Motor neuron (in vitro differentiated cells): ENCODE results near the gene ILKAP. TPM values are rescaled to one million over a fixed set of nuclear protein-coding genes. Genes with fewer than 3 reads are reported as not detected.

ENCODE experiments used
- ATAC-seq, 8 experiments: fragments of 200-7000 bp; cut with Tn5 transposase; replicated peaks in 6 of 8; 2 replicates each; pipeline ENCODE4 v1.8.0; 2021; ENCODE audit warnings: mild to moderate bottlenecking in 8 of 8, moderate library complexity in 8 of 8
- H3K27ac ChIP-seq, 2 donors: fragments of 250-450 bp; sonication (Bioruptor Pico); 2 replicates each; pipeline ENCODE4 v1.9.0; 2021; ENCODE audit warnings: antibody characterized with exemption in 2 of 2, mild to moderate bottlenecking in 2 of 2, moderate library complexity in 1 of 2
- H3K4me1 ChIP-seq, 2 donors: fragments of 250-450 bp; sonication (Bioruptor Pico); replicated peaks in 1 of 2; 2 replicates each; pipeline ENCODE4 v1.6.1; 2021; ENCODE audit warnings: antibody characterized with exemption in 2 of 2, mild to moderate bottlenecking in 2 of 2, moderate library complexity in 1 of 2
- H3K4me3 ChIP-seq, 5 donors: fragments of 250-450 bp; sonication (Bioruptor Pico); 2 replicates each; pipeline ENCODE4 v1.9.0; 2021; ENCODE audit warnings: antibody characterized with exemption in 5 of 5, mild to moderate bottlenecking in 5 of 5, moderate library complexity in 4 of 5
- WGBS, 10 experiments: fragments of 450-650 bp; shearing (Covaris generic); methylation state at CpG; one replicate each; pipeline ENCODE4 v1.0.0; 2022; 5-methylcytosine and 5-hydroxymethylcytosine counted together
- in situ Hi-C, 9 experiments: fragments of 400-800 bp; cut with MboI; loops; one replicate each; pipeline ENCODE4 v1.15.0; 2021; ENCODE audit warnings: low sequenced_read_pairs in 9 of 9, low pct_unique_long_range_greater_than_20kb in 2 of 9; ENCODE audit not compliant: unreplicated experiment in 9 of 9
- total RNA-seq, 8 experiments: library from RNA; unstranded; fragments of 300-600 nt; gene quantifications; 2 replicates each; pipeline versions ENCODE4 v1.2.3 to v1.2.4, GENCODE V29; 2022

The ILKAP gene
- total RNA-seq, 8 experiments from 2014 or later: 18.7 to 41.7 (median 23.5) TPM

DNA sequence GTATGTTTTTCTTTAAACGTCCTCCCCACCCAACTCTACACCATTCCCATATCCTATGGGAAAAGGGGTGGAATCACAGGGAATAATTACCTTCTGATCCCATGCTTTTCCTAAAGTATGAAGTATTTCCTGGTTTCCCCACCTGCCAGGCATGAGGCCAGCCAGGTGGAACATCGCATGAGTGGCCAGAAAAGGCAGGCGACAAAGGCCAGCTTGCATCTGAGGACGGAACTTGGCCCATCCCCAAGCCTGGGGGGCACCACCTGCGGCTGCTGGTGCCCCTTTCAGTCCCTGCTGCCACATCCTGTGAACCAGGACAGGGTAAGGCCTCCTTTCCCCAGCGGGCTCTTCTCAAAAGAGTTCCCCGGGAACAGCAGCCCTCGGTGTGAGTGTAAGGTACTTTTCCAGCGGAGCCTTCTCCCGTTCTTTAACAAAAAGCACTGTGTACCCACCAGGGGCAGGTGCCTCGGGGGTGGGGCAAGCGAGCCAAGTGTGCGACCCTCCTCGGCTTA is 45.9 kb downstream of the ILKAP start:
- in situ Hi-C loops: no loop called here
- peaks cover 0 to 8% of the 10 kb centered on the region in 2 donors for H3K4me1 ChIP-seq
- no peak for ATAC-seq
- WGBS, 10 experiments: 0 to 60% (median 24%) methylated on average over 1 to 2 of the region's 14 CpGs; no CpG with 5 or more reads in 7 of the 10 experiments
- no peak overlapping the region for H3K4me3 ChIP-seq
- no peak overlapping the region for H3K27ac ChIP-seq

DNA sequence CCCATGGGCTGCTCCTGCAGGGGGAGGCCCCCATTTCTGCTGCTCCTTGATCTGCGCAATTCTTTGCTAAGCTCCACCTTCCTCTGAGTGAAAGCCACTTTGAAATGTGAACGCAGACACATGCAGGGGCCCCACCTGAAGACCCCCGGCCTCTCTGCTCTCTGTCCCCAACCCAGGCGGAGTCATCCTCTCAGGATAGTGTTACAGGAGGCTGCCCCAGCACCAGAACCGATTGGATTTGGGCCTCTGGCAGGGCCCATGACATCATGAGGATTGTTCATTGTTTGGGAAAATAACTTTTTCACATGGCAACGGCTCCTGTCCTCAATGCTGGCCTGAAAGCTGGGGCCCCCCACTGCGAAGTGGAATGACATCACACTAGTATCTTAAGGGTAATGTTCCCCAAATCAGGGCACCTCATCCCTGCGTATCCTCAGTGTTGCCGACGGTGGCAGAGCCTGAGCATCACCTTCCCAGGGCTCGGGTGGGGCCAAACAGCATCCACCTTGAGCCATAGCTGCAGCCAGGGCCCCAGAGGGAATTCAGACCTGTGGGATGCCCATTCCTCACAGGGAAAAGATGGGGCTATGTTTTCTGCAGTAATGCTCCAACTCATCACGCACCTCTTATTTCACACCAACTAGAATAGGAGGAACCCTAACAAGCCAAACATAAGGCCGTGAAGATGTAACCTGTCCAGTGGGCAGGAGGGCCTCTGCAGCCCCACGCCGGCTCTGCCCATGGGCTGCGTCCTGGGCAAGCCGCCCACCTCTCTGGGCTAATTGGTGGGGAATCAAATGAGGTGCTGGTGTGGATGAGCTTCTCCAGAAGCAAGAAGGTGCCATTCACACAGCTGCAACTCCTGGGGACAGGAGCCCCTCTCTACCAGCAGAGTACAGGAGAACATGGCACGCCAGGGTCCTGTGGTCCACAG is 47.5 kb downstream of the ILKAP start:
- Histone ChIP-seq H3K4me1 (peaks cover 0 to 8% of the 10 kb centered on the region in 2 donors), H3K27ac (no peak overlapping the region), H3K4me3 (no peak overlapping the region)
- ATAC-seq: no peak
- in situ Hi-C loops: no loop called here
- 33 to 90% (median 75%) methylated on average over 1 to 8 of the region's 18 CpGs; no CpG with 5 or more reads in 3 of the 10 experiments for WGBS, 10 experiments

DNA sequence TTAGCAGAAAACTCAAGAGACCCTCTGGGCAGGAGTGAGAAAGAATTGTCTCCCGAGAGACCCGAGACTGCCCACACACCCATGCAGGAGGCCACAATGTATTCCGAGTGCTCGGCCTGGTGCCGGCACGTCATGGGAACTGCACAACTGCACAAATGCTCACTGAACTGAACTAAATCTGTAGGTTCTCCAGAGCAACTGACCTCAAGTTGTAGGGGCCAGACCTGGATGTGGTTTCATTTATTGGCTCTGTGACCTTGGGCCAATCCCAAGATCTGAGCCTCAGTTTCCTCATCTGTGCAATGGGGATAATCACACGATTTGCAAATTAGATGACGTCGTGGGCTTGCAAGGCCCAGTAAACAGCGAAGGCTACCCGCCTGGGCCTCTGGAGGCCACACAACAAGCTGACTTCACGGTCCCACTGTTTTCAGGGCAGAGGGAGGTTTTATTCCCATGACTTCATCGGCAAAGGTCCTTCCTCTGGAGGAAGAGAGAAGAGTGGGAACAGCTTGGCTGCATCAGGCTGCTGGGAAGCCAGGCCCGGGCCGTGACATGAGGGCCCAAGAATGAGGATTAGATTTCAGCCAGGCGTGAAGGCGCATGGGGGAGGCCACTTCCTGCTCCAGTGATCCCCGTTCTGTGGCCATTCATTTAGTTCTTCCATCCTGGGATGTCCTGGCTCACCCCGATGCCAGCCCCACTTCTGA is 48.3 kb downstream of the ILKAP start:
- ATAC-seq: no peak
- no peak overlapping the region for H3K4me3 ChIP-seq
- peaks cover 0 to 8% of the 10 kb centered on the region in 2 donors for H3K4me1 ChIP-seq
- in situ Hi-C loops: no loop called here
- WGBS, 10 experiments: 60 to 100% (median 86%) methylated on average over 1 to 17 of the region's 19 CpGs; no CpG with 5 or more reads in 2 of the 10 experiments
- no peak overlapping the region for H3K27ac ChIP-seq

DNA sequence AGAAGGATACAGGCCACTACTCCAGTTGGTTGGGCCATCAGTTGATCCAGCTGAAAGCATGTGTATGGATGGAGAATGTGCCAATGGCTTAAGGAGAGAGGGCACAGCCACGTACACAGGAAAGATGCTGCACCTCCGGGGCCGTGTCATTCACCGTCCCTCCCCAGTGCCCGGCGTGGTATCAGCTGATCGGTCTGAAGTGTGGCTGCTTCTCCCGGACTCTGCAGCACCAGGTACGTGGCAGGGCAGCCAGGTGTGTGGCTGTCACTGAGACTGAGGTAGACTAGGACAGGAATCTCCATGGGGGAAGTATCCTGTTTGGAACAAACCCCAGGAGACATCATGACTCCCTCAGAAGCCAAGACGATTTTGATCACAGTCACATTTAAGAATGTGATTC is 48.9 kb downstream of the ILKAP start:
- Histone ChIP-seq H3K4me3 (no peak overlapping the region), H3K27ac (no peak overlapping the region), H3K4me1 (peaks cover 0 to 6% of the 10 kb centered on the region in 2 donors)
- no peak for ATAC-seq
- WGBS, 10 experiments: 67 to 100% (median 92%) methylated on average over 1 to 6 of the region's 10 CpGs; no CpG with 5 or more reads in 2 of the 10 experiments
- in situ Hi-C loops: no loop called here

DNA sequence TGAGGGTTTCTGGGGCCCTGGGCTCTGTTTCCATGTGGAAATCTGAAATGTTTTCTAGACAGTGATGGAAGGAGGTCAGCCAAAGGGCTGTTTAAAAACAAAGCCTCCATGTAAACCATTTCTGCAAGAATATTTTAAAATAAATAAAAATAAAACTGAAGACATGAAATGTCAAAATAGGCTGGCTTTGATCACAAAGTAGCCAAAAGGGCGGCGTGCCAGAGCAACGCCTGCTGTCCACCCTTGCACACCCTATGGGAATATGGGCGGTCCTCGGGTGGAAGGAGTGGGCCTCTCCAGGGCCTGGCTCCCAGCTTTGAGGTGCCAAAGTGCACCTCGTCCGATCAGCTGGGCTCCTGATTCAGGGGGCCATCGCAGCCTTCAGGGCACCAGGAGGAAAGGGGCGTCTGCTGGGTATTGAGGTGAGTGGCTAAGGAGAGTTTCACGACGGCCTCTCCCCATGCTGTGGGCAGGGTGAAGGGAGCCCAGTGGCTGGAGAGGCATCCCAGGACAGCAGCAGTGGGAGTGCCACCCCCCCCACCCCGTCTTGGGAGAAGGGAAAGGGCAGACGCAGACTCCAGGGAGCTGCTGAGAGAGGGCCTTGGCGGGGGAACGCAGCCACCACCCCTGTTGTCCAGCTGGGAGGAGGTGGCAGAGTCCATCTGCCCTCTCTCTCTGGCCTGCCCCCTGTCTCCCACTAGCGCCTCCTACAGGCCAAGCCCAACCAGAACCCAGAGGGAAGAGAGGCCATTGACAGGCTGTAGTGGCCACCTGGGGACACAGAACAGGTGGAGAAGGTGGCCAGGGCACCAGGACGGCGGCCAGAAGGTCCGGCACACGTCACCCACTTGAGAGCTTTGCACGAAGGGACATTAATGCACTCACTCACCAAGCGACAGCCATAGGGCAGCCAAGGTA is 50.5 kb downstream of the ILKAP start:
- no peak overlapping the region for H3K4me3 ChIP-seq
- ATAC-seq: no peak
- H3K27ac ChIP-seq: no peak overlapping the region
- WGBS, 10 experiments: 38 to 100% (median 66%) methylated on average over 1 to 6 of the region's 22 CpGs; no CpG with 5 or more reads in 6 of the 10 experiments
- peaks cover 0 to 3% of the 10 kb centered on the region in 2 donors for H3K4me1 ChIP-seq
- in situ Hi-C loops: no loop called here

DNA sequence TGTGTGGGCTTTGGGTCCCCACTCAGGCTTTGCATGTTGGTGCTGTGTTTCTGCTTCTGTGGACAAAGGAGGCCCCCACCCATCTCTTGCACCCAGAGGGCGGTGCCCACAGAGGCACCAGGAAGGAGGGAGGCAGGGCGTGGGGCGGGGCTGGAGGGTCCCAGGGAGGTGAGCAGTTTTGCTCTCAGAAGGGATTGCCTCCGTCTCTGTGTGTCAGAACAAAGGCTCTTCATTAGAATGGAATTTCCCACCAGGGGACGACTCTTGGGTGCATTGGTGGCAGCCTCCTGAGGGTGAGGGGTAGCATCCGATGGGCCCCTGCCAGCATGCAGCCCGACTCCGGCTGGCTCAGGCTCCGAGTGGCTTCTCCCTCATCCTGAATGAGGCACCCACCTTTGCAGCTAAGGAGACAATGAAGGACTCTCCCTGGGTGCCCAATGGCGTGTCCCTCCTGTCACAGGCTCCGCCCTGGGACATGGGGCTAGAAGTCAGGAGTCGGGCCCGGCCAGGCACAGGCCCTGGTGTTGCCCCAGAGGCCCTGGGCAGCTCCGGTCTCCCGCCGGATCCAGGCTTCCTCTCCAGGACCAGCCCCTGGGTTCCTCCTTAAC is 51.8 kb downstream of the ILKAP start:
- WGBS, 10 experiments: 53 to 100% (median 80%) methylated on average over 2 to 7 of the region's 16 CpGs; no CpG with 5 or more reads in 6 of the 10 experiments
- H3K27ac ChIP-seq: no peak overlapping the region
- peak in 1 of 8 experiments; percentile 6 for ATAC-seq
- H3K4me1 ChIP-seq: peaks cover 0 to 11% of the 10 kb centered on the region in 2 donors
- H3K4me3 ChIP-seq: no peak overlapping the region
- in situ Hi-C loops: no loop called here

DNA sequence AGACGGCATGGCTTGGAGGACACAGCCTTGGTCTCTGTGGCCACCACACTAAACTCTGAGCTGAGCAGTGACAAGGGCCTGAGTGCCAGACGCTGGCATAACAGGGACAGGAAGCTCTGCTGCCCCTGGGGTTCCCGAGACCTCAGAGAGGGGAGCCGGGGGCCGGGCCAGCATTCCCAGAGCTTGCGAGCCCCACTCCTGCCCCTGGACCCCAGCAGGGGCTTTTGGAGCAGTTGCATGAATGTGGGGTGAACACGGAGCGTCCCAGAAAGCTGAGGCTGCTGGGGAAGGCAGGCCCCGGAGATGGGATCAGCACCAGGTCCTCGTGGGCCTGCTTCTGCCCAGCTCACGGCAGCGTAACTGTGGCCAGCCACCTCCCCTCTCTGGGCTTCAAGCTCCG is 52.3 kb downstream of the ILKAP start:
- Histone ChIP-seq H3K27ac (no peak overlapping the region), H3K4me3 (no peak overlapping the region), H3K4me1 (peaks cover 0 to 11% of the 10 kb centered on the region in 2 donors)
- ATAC-seq: no peak
- in situ Hi-C loops: no loop called here
- 20 to 100% (median 80%) methylated on average over 1 to 2 of the region's 13 CpGs; no CpG with 5 or more reads in 6 of the 10 experiments for WGBS, 10 experiments

DNA sequence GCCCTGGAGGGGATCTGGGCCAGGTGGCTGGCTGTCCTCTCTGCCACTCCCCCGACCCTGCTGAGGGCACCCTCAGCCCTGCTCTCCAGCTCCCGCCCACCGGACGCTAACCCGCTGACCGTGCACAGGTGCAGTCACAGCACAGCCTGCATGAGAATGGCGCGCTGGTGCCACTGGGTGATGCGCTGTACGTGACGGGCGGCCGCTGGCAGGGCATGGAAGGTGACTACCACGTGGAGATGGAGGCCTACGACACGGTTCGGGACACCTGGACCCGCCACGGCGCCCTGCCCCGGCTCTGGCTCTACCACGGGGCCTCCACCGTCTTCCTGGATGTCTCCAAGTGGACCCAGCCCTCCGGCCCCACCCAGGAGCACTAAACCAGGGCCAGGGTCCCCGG is 52.8 kb downstream of the ILKAP start:
- in situ Hi-C loops: no loop called here
- 100% methylated on average over 6 of the region's 25 CpGs; no CpG with 5 or more reads in 9 of the 10 experiments for WGBS, 10 experiments
- Histone ChIP-seq H3K27ac (no peak overlapping the region), H3K4me3 (no peak overlapping the region), H3K4me1 (peaks cover 0 to 11% of the 10 kb centered on the region in 2 donors)
- ATAC-seq: no peak

DNA sequence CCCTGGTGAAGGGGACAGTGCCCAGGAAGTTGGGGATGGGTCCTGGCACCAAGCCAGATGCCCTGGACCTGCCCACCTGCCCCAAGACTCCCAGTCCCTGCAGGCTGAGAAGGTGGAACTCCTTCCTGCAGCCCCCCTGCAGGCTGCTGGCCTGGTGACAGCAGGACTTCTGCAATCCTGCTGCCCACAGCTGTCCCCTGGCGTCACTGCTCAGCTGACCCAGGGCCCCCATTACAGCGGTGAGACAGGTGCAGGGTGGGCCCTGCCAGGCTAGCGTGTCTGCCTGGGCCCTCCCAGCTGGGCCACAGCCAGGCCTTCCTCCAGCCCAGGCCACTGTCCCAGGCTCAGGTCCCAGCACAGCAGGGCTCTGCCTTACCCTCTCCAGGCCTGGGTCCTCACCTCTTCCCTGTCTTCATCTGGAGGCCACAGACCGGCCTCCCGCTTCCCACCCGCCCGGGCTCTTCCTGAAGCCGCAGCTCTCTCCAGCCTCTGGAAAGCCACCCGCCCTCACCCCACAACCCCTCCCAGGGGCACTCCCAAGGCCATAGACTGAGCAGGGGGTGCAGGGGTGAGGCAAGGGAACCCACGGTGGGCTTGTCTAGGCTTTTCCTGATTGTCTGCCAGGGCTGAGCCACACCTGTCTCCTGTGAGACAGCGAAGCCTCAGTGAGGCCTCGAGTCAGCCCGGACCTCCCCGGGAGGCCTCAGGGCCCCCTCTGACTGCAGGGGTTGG is 53.5 kb downstream of the ILKAP start:
- Histone ChIP-seq H3K4me1 (peaks cover 0 to 11% of the 10 kb centered on the region in 2 donors), H3K27ac (no peak overlapping the region), H3K4me3 (no peak overlapping the region)
- in situ Hi-C loops: no loop called here
- 83% methylated on average over 7 of the region's 14 CpGs; no CpG with 5 or more reads in 9 of the 10 experiments for WGBS, 10 experiments
- peak in 2 of 8 experiments; percentile 15 to 23 for ATAC-seq

DNA sequence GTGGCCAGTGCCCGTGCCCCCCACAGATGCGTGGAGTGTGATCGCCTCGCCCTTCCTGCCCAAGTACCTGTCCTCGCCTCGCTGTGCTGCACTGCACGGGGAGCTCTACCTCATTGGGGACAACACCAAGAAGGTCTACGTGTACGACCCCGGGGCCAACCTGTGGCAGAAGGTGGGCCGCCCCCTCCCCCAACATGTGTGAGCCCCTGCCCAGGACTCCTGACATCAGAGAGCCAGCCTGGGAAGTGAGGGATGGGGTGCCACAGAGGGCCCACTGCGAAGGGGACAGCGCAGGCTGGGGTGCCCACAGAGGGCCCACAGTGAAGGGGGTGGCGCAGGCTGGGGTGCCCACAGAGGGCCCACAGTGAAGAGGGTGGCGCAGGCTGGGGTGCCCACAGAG is 54.5 kb downstream of the ILKAP start:
- in situ Hi-C loops: no loop called here
- no peak for ATAC-seq
- H3K27ac ChIP-seq: no peak overlapping the region
- H3K4me3 ChIP-seq: no peak overlapping the region
- WGBS, 10 experiments: 40 to 100% methylated on average over 1 to 2 of the region's 15 CpGs; no CpG with 5 or more reads in 8 of the 10 experiments
- peaks cover 0 to 11% of the 10 kb centered on the region in 2 donors for H3K4me1 ChIP-seq

DNA sequence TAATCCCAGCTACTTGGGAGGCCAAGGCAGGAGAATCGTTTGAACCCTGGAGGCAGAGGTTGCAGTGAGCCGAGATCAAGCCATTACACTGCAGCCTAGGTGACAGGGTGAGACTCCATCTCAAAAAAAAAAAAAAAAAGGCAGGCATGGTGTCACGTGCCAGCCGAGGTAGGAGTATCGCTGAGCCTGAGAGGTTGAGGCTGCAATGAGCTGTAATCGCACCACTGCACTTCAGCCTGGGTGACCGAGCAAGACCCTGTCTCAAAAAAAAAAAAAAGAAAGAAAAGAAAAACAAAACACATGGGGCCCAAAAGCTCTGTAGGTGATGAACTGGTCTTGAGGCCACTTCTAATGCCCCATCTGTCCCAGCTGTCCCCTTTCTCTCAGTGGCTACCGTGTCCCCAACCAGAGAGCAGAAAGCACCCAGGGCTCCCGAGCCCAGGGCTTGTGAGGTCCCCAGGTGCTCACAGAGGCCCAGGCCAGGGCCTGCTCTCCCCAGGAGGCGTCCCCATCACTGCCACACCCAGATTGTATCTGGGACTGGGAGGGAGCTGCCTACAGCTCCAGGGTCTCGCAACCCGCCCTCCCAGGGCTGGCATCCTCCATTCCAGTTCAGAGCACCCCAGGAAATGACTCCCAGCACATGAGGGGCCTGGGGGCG is 56.5 kb downstream of the ILKAP start:
- WGBS, 10 experiments: 20 to 90% (median 80%) methylated on average over 1 to 9 of the region's 13 CpGs; no CpG with 5 or more reads in 3 of the 10 experiments

More for the DNA sequence above, 56.5 kb downstream of the ILKAP start:
- no peak overlapping the region for H3K4me3 ChIP-seq
- peak in 4 of 8 experiments; percentile 32 to 54 (median 50) for ATAC-seq
- no peak overlapping the region for H3K27ac ChIP-seq
- peaks cover 0 to 11% of the 10 kb centered on the region in 2 donors for H3K4me1 ChIP-seq
- in situ Hi-C loops: no loop called here
